Heart left ventricle (tissue), 13 donors: ENCODE measurements around the gene SPCS2.

Source experiments
- CTCF ChIP-seq, 12 donors: fragments of 200-600 bp; sonication (generic) in 4 of 12; IDR thresholded peaks; one replicate each; pipeline versions ENCODE4 v1.5.0 to v1.8.0; 2018 to 2022; ENCODE audit warnings: antibody characterized with exemption in 12 of 12, mild to moderate bottlenecking in 5 of 12
- POLR2A ChIP-seq, 2 donors: fragments of 450-650 bp; IDR thresholded peaks; one replicate each; pipeline ENCODE4 v1.6.1; 2017; ENCODE audit warnings: antibody characterized with exemption in 2 of 2, mild to moderate bottlenecking in 2 of 2, moderate library complexity in 2 of 2
- donor health status: ischemic (EF 13 %, LVEDD 7.1; RV severe dilation, severe dysfunction).
- donor health status: DM: no; HTN: yes; CAD: no.
- donor health status: DM: no; HTN: no; CAD: no.
- donor health status: ischemic (EF 25% LVEDD 6.9; RV normal size, moderate dysfunction).
- donor health status: ischemic (EF 25% LVEDD 5.7; RV mildly dilated, moderate dysfunction).
- donor health status: ischemic (EF 35%, LVEDD 5.7; RV mildly dilated, moderate dysfunction).
- donor health status: nonischemic (EF 11% LVEDD 7.7; RV severe dilation, severe dysfunction).
- donor health status: DM: yes; HTN: yes; CAD: no.
- donor health status: PGD.
- donor health status: ischemic (EF 29% LVEDD 5.4; RV normal size, mild dysfunction).
- donor health status: nonischemic (EF 23%, LVEDD 6.1; RV moderate dilation, normal function).

- TF ChIP-seq CTCF (IDR thresholded peaks at IDR 0.05) (no peak), POLR2A (IDR thresholded peaks at IDR 0.05) (no peak)
These were observed 1.4 kb downstream of the SPCS2 start for GRCh38 chr11:74950374-74950969.
